Measurements from ENCODE around the gene UPK3A. TPM values are rescaled to one million over a fixed set of nuclear protein-coding genes. Genes with fewer than 3 reads are reported as not detected.

The UPK3A gene
- total RNA-seq, 1 donor from 2014 or later = not detected

GRCh38 chr22:45285263-45286058 lies 712 bp downstream of the UPK3A start:
- Histone ChIP-seq H3K4me1 (ENCODE audit: insufficient read depth, low read length) (peaks cover 9% of the 10 kb centered on the region), H2AFZ (ENCODE audit: low read depth, low read length) (no peak overlapping the region), H3K9me3 (ENCODE audit: insufficient read depth, low read depth, low read length) (no peaks in the 10 kb centered on the region), H3K4me3 (ENCODE audit: insufficient read depth, low read depth, low read length) (peak overlapping the region; percentile 5), H3K27me3 (ENCODE audit: insufficient read depth, low read length) (peaks cover 38% of the 10 kb centered on the region), H3K36me3 (ENCODE audit: insufficient read depth, low read length) (no peaks in the 10 kb centered on the region), H3K4me2 (ENCODE audit: low read length) (peak overlapping the region; percentile 77), H3K79me2 (ENCODE audit: insufficient read depth, low read length) (no peaks in the 10 kb centered on the region), H4K20me1 (ENCODE audit: insufficient read depth, low read length) (no peaks in the 10 kb centered on the region), H3K9ac (ENCODE audit: low read length) (no peak overlapping the region), H3K27ac (ENCODE audit: low read depth, low read length) (no peak overlapping the region)
- no peaks in the 10 kb centered on the region for H3K36me3 Mint-ChIP-seq (ENCODE audit: low read depth, unreplicated experiment)
- H3K9me3 Mint-ChIP-seq (ENCODE audit: unreplicated experiment) = peaks cover 2% of the 10 kb centered on the region
- TF ChIP-seq CTCF (IDR thresholded peaks at IDR 0.05; ENCODE audit: insufficient read depth, low read depth, low read length) (no peak), EZH2 (IDR thresholded peaks at IDR 0.05; ENCODE audit: insufficient read depth, low read length) (no peak)
- H3K27me3 Mint-ChIP-seq (ENCODE audit: low read depth, unreplicated experiment) = peaks cover 50% of the 10 kb centered on the region
- DNase-seq (ENCODE audit: low read depth) (no peak), FAIRE-seq (no peak)
- H3K4me1 Mint-ChIP-seq (ENCODE audit: low read depth, unreplicated experiment) = no peaks in the 10 kb centered on the region
- H3K4me3 Mint-ChIP-seq (ENCODE audit: unreplicated experiment) = no peak overlapping the region
- no peak overlapping the region for H3K27ac Mint-ChIP-seq (ENCODE audit: unreplicated experiment)

- no peak overlapping the region for H3K27ac ChIP-seq (ENCODE audit: low read depth, low read length)
- no peak overlapping the region for H3K4me3 Mint-ChIP-seq (ENCODE audit: unreplicated experiment)
- no peak overlapping the region for H3K4me3 ChIP-seq (ENCODE audit: insufficient read depth, low read depth, low read length)
- H3K9me3 Mint-ChIP-seq (ENCODE audit: unreplicated experiment) = peaks cover 2% of the 10 kb centered on the region
- H3K27me3 ChIP-seq (ENCODE audit: insufficient read depth, low read length) = peaks cover 38% of the 10 kb centered on the region
- no peaks in the 10 kb centered on the region for H4K20me1 ChIP-seq (ENCODE audit: insufficient read depth, low read length)
- H3K79me2 ChIP-seq (ENCODE audit: insufficient read depth, low read length) = no peaks in the 10 kb centered on the region
- no peak overlapping the region for H3K9ac ChIP-seq (ENCODE audit: low read length)
- H3K36me3 Mint-ChIP-seq (ENCODE audit: low read depth, unreplicated experiment) = no peaks in the 10 kb centered on the region
- TF ChIP-seq EZH2 (IDR thresholded peaks at IDR 0.05; ENCODE audit: insufficient read depth, low read length) (no peak), CTCF (IDR thresholded peaks at IDR 0.05; ENCODE audit: insufficient read depth, low read depth, low read length) (no peak)
- DNase-seq (ENCODE audit: low read depth) (no peak), FAIRE-seq (no peak)
- no peak overlapping the region for H2AFZ ChIP-seq (ENCODE audit: low read depth, low read length)
- peaks cover 50% of the 10 kb centered on the region for H3K27me3 Mint-ChIP-seq (ENCODE audit: low read depth, unreplicated experiment)
- H3K27ac Mint-ChIP-seq (ENCODE audit: unreplicated experiment) = no peak overlapping the region
- H3K4me1 Mint-ChIP-seq (ENCODE audit: low read depth, unreplicated experiment) = no peaks in the 10 kb centered on the region
- no peaks in the 10 kb centered on the region for H3K9me3 ChIP-seq (ENCODE audit: insufficient read depth, low read depth, low read length)
- H3K4me2 ChIP-seq (ENCODE audit: low read length) = no peak overlapping the region
- H3K4me1 ChIP-seq (ENCODE audit: insufficient read depth, low read length) = peaks cover 9% of the 10 kb centered on the region
- no peaks in the 10 kb centered on the region for H3K36me3 ChIP-seq (ENCODE audit: insufficient read depth, low read length)
Observed at GRCh38 chr22:45286854-45287551, 2.3 kb downstream of the UPK3A start.
